H1 (cell line): Measurements from ENCODE around the gene GJC3. TPM values are rescaled to one million over a fixed set of nuclear protein-coding genes. Genes with fewer than 3 reads are reported as not detected.

ENCODE experiments used
- CTCF ChIA-PET: fragments of 300-600 bp; sonication (Branson Sonifier 250); formaldehyde crosslinking; loops from one replicate; lab custom pipeline; 2021; ENCODE audit not compliant: partially characterized antibody; lab: Charles Lee
- POLR2A ChIA-PET: fragments of 300-600 bp; sonication (Branson Sonifier 250); formaldehyde crosslinking; loops from one replicate; lab custom pipeline; 2021; ENCODE audit warnings: inconsistent platforms; ENCODE audit not compliant: partially characterized antibody; lab: Charles Lee
- DNase-seq, 2 experiments: peaks; one replicate each; pipeline versions ENCODE4 v3.0.0 to v3.0.0-alpha.2; 2010 to 2022; ENCODE audit warnings: low spot score in 2 of 2, low read depth in 1 of 2, mixed read lengths in 1 of 2
- FAIRE-seq: peaks from 2 replicates; lab custom pipeline; 2011; peaks lifted over from hg19 to GRCh38; lab: Jason Lieb, UNC
- H2AFZ ChIP-seq: 2 replicates; pipeline ENCODE4 v1.8.1; 2012; ENCODE audit warnings: low read length, inconsistent platforms
- H2AK5ac ChIP-seq: 2 replicates; pipeline ENCODE4 v1.6.1; 2013; ENCODE audit warnings: low read depth, low read length
- H2BK120ac ChIP-seq: replicated peaks from 2 replicates; pipeline ENCODE3; 2013; ENCODE audit warnings: low read depth, low read length, inconsistent platforms
- H2BK12ac ChIP-seq: 2 replicates; pipeline ENCODE4 v1.6.1; 2013; ENCODE audit warnings: low read depth, low read length
- H2BK15ac ChIP-seq: 2 replicates; pipeline ENCODE4 v1.6.1; 2013; ENCODE audit warnings: low read length
- H2BK20ac ChIP-seq: 2 replicates; pipeline ENCODE4 v1.6.1; 2013; ENCODE audit warnings: low read length
- H2BK5ac ChIP-seq: 2 replicates; pipeline ENCODE4 v1.6.1; 2013; ENCODE audit warnings: low read depth, low read length
- H3K14ac ChIP-seq: 2 replicates; pipeline ENCODE4 v1.6.1; 2013; ENCODE audit warnings: inconsistent platforms; ENCODE audit not compliant: insufficient read length
- H3K18ac ChIP-seq: 2 replicates; pipeline ENCODE4 v1.6.1; 2013; ENCODE audit warnings: low read length; ENCODE audit errors: extremely low read depth
- H3K23ac ChIP-seq: 2 replicates; pipeline ENCODE4 v1.6.1; 2013; ENCODE audit warnings: inconsistent platforms; ENCODE audit not compliant: insufficient read length
- H3K23me2 ChIP-seq: 2 replicates; pipeline ENCODE4 v1.6.1; 2013; ENCODE audit warnings: low read depth, low read length
- H3K27ac ChIP-seq: 2 replicates; pipeline ENCODE4 v1.6.1; 2011; ENCODE audit warnings: low read depth, low read length, inconsistent platforms
- H3K27me3 ChIP-seq, 4 experiments: replicated peaks in 1 of 4; 1 replicate in 1 of 4; 2 replicates in 3 of 4; pipeline versions ENCODE4 v1.6.1 to v1.8.1; 2011 to 2013; ENCODE audit warnings: low read length in 3 of 4, mild to moderate bottlenecking in 3 of 4, inconsistent platforms in 2 of 4, mixed read lengths in 2 of 4, moderate library complexity in 1 of 4; ENCODE audit not compliant: control insufficient read depth in 3 of 4, insufficient read depth in 3 of 4; ENCODE audit errors: extremely low read depth in 1 of 4
- H3K36me3 ChIP-seq, 4 experiments: 2 replicates each; pipeline versions ENCODE4 v1.6.1 to v1.8.1; 2011 to 2013; ENCODE audit warnings: mild to moderate bottlenecking in 4 of 4, low read length in 3 of 4, moderate library complexity in 2 of 4, control low read depth in 1 of 4, inconsistent platforms in 1 of 4; ENCODE audit not compliant: insufficient read depth in 4 of 4, control insufficient read depth in 2 of 4
- H3K4ac ChIP-seq: replicated peaks from 2 replicates; pipeline ENCODE3; 2013; ENCODE audit warnings: low read length, low read depth, mixed read lengths, inconsistent platforms; ENCODE audit not compliant: insufficient read length
- H3K4me1 ChIP-seq, 4 experiments: replicated peaks in 1 of 4; 1 replicate in 1 of 4; 2 replicates in 3 of 4; pipeline versions ENCODE4 v1.6.1 to v1.8.1; 2011 to 2013; ENCODE audit warnings: low read length in 3 of 4, inconsistent platforms in 2 of 4, mixed read lengths in 1 of 4; ENCODE audit not compliant: insufficient read depth in 4 of 4, control insufficient read depth in 3 of 4
- H3K4me2 ChIP-seq, 2 experiments: 2 replicates each; pipeline versions ENCODE4 v1.6.1 to v1.8.1; 2011 to 2013; ENCODE audit warnings: low read depth in 2 of 2, low read length in 2 of 2, control low read depth in 1 of 2, inconsistent platforms in 1 of 2, mild to moderate bottlenecking in 1 of 2; ENCODE audit not compliant: insufficient read depth in 1 of 2
- H3K4me3 ChIP-seq, 4 experiments: fragments of 200-600, 300-600 bp in 1 of 4; sonication (generic), shearing (Covaris generic), sonication (Bioruptor Twin) in 1 of 4; 2 replicates each; pipeline versions ENCODE4 v1.5.1 to v1.8.1; 2011 to 2016; ENCODE audit warnings: low read length in 4 of 4, low read depth in 3 of 4, control low read depth in 2 of 4, inconsistent platforms in 2 of 4, mild to moderate bottlenecking in 2 of 4, mixed read lengths in 1 of 4, moderate library complexity in 1 of 4; ENCODE audit not compliant: insufficient read depth in 2 of 4; ENCODE audit errors: extremely low read depth in 1 of 4
- H3K56ac ChIP-seq: replicated peaks from 2 replicates; pipeline ENCODE3; 2013; ENCODE audit warnings: low read depth, mild to moderate bottlenecking, mixed read lengths, low read length, inconsistent platforms; ENCODE audit not compliant: insufficient read length
- H3K79me1 ChIP-seq: 2 replicates; pipeline ENCODE4 v1.6.1; 2013; ENCODE audit warnings: low read depth, low read length, control low read depth
- H3K79me2 ChIP-seq, 2 experiments: 2 replicates each; pipeline versions ENCODE4 v1.6.1 to v1.8.1; 2012 to 2013; ENCODE audit warnings: low read length in 2 of 2, mild to moderate bottlenecking in 2 of 2, inconsistent platforms in 1 of 2; ENCODE audit not compliant: insufficient read depth in 2 of 2, control insufficient read depth in 1 of 2
- H3K9ac ChIP-seq, 4 experiments: replicated peaks in 1 of 4; 1 replicate in 1 of 4; 2 replicates in 3 of 4; pipeline versions ENCODE4 v1.6.1 to v1.8.1; 2011 to 2013; ENCODE audit warnings: low read depth in 3 of 4, low read length in 3 of 4, control low read depth in 2 of 4, mild to moderate bottlenecking in 2 of 4, moderate library complexity in 2 of 4, inconsistent platforms in 1 of 4; ENCODE audit errors: extremely low read depth in 1 of 4
- H3K9me3 ChIP-seq, 2 experiments: 2 replicates each; pipeline versions ENCODE4 v1.6.1 to v1.8.1; 2012 to 2013; ENCODE audit warnings: mild to moderate bottlenecking in 2 of 2, moderate library complexity in 2 of 2, control low read depth in 1 of 2, inconsistent platforms in 1 of 2, low read depth in 1 of 2, low read length in 1 of 2, mixed read lengths in 1 of 2; ENCODE audit not compliant: insufficient read depth in 2 of 2
- H4K20me1 ChIP-seq, 2 experiments: replicated peaks in 1 of 2; 2 replicates each; pipeline versions ENCODE3 to v1.8.1; 2011 to 2013; ENCODE audit warnings: inconsistent platforms in 2 of 2, low read length in 2 of 2, mild to moderate bottlenecking in 1 of 2; ENCODE audit not compliant: insufficient read depth in 2 of 2, control insufficient read depth in 1 of 2
- H4K5ac ChIP-seq: 2 replicates; pipeline ENCODE4 v1.6.1; 2013; ENCODE audit warnings: low read length, low read depth, mixed read lengths, inconsistent platforms; ENCODE audit not compliant: insufficient read length
- H4K8ac ChIP-seq: 2 replicates; pipeline ENCODE4 v1.8.0; 2013; ENCODE audit warnings: mild to moderate bottlenecking, moderate library complexity, low read length, inconsistent platforms; ENCODE audit not compliant: insufficient read depth; ENCODE audit errors: extremely low read depth
- H4K91ac ChIP-seq: replicated peaks from 2 replicates; pipeline ENCODE3; 2013; ENCODE audit warnings: low read length, mixed read lengths, inconsistent platforms; ENCODE audit not compliant: insufficient read length
- ASH2L ChIP-seq: fragments of 200-600, 300-600 bp; sonication (generic); IDR thresholded peaks from one replicate; pipeline ENCODE4 v1.7.1; 2017; ENCODE audit warnings: low read length
- ATF2 ChIP-seq: IDR thresholded peaks from 2 replicates; pipeline ENCODE4 v1.6.1; 2012; ENCODE audit warnings: low read length, inconsistent platforms
- BCL11A ChIP-seq, 2 experiments: IDR thresholded peaks; one replicate each; pipeline ENCODE4 v1.6.1; 2011; ENCODE audit warnings: low read depth in 2 of 2, low read length in 2 of 2, mild to moderate bottlenecking in 2 of 2
- CBX5 ChIP-seq: fragments of 300-800, 300-1000 bp; sonication (generic); IDR thresholded peaks from 2 replicates; pipeline ENCODE4 v1.7.1; 2016; ENCODE audit warnings: antibody characterized with exemption, low read length, low read depth
- CTBP2 ChIP-seq: IDR thresholded peaks from 2 replicates; pipeline ENCODE4 v1.7.0; 2011; ENCODE audit warnings: borderline replicate concordance, mild to moderate bottlenecking, moderate library complexity, mixed read lengths, low read length; ENCODE audit not compliant: insufficient read depth, insufficient read length
- EGR1 ChIP-seq: IDR thresholded peaks from 2 replicates; pipeline ENCODE4 v1.6.1; 2011; ENCODE audit warnings: low read depth, low read length, borderline replicate concordance
- JUN ChIP-seq: IDR thresholded peaks from 2 replicates; pipeline ENCODE4 v1.6.1; 2011; ENCODE audit warnings: low read depth, mild to moderate bottlenecking, improper control_type of control experiment, low read length
- POLR2AphosphoS5 ChIP-seq: IDR thresholded peaks from 2 replicates; pipeline ENCODE4 v1.6.1; 2011; ENCODE audit warnings: low read depth, low read length
- RAD21 ChIP-seq, 2 experiments: IDR thresholded peaks in 1 of 2; conservative IDR thresholded peaks in 1 of 2; 2 replicates each; pipeline ENCODE4 v1.6.1; 2011; ENCODE audit warnings: low read depth in 2 of 2, low read length in 2 of 2, improper control_type of control experiment in 1 of 2, inconsistent platforms in 1 of 2, mild to moderate bottlenecking in 1 of 2, moderate library complexity in 1 of 2
- SAP30 ChIP-seq: fragments of 300-600 bp; sonication (generic); IDR thresholded peaks from 2 replicates; pipeline ENCODE4 v1.7.1; 2012; ENCODE audit warnings: low read length, moderate library complexity, mild to moderate bottlenecking, inconsistent platforms; ENCODE audit not compliant: insufficient read depth, insufficient replicate concordance
- SP1 ChIP-seq: IDR thresholded peaks from 2 replicates; pipeline ENCODE4 v1.6.1; 2011; ENCODE audit warnings: low read depth, low read length
- SUZ12 ChIP-seq: fragments of 200-600 bp; sonication (generic); IDR thresholded peaks from 2 replicates; pipeline ENCODE4 v1.6.1; 2012; ENCODE audit warnings: mild to moderate bottlenecking, inconsistent platforms, low read length, moderate library complexity, mixed read lengths
- TAF1 ChIP-seq: IDR thresholded peaks from 2 replicates; pipeline ENCODE4 v1.6.1; 2011; ENCODE audit warnings: mild to moderate bottlenecking, low read depth, low read length
- WGBS, 2 experiments: shearing (Covaris generic) in 1 of 2; methylation state at CpG; one replicate each; pipeline versions ENCODE4 v1.1.6 to v1.1.7; 2013 to 2015; ENCODE audit warnings: low lambda C conversion rate in 2 of 2, mixed read lengths in 2 of 2, inconsistent platforms in 1 of 2, low coverage in 1 of 2, missing lambda C conversion rate in 1 of 2; ENCODE audit not compliant: insufficient replicate concordance in 2 of 2, insufficient coverage in 1 of 2, insufficient read length in 1 of 2; ENCODE audit errors: extremely low coverage in 1 of 2, missing lambda C conversion rate in 1 of 2; 5-methylcytosine and 5-hydroxymethylcytosine counted together
- polyA plus RNA-seq, 7 experiments: library from polyadenylated mRNA; depleted of rRNA in 3 of 7; stranded (reverse) in 5 of 7; unstranded in 2 of 7; fragments of >200 nt in 5 of 7; fragments of 200-250 nt in 2 of 7; gene quantifications; 1 replicate in 5 of 7; 2 replicates in 1 of 7; 4 replicates in 1 of 7; pipeline versions ENCODE4 v1.2.1 to v1.2.3, GENCODE V29; 2011 to 2013; ENCODE audit warnings: missing spikeins in 2 of 7, mixed read lengths in 2 of 7
- total RNA-seq: library from RNA; stranded (reverse); fragmentation: NEBNext Ultra II Directional; extraction: Animal tissue kit (Norgen Biotek cat#: 25700); gene quantifications from 2 replicates; pipeline ENCODE4 v1.2.1, GENCODE V29; 2021

The GJC3 gene
- total and polyA plus RNA-seq, 2 of the 8 experiments (the other 6 are each of a cell fraction or from before 2014, with no cell fraction given) = 2.7 to 3.0 TPM

- Histone ChIP-seq H3K79me2 (no peaks in the 10 kb centered on the region), H3K4me1 (peaks cover 0 to 4% (median under 1%) of the 10 kb centered on the region in 4 experiments; a peak in 1 of 7 replicates), H4K20me1 (no peaks in the 10 kb centered on the region), H2AFZ (no peak overlapping the region), H2BK12ac (no peak overlapping the region), H2BK20ac (no peak overlapping the region), H3K4me3 (no peak overlapping the region), H3K9ac (no peak overlapping the region), H4K8ac (no peak overlapping the region), H3K14ac (no peak overlapping the region), H3K4me2 (no peak overlapping the region), H2BK15ac (no peak overlapping the region), H3K56ac (no peak overlapping the region), H3K23ac (no peak overlapping the region), H4K91ac (no peak overlapping the region), H3K79me1 (no peaks in the 10 kb centered on the region), H3K36me3 (no peaks in the 10 kb centered on the region), H3K27ac (no peak overlapping the region), H3K9me3 (no peaks in the 10 kb centered on the region), H2BK5ac (no peak overlapping the region), H2AK5ac (no peak overlapping the region), H4K5ac (no peak overlapping the region), H2BK120ac (no peak overlapping the region), H3K27me3 (no peaks in the 10 kb centered on the region), H3K4ac (no peak overlapping the region), H3K18ac (no peak overlapping the region), H3K23me2 (no peaks in the 10 kb centered on the region)
- FAIRE-seq (no peak), DNase-seq (no peak)
- ChIA-PET CTCF (interaction anchor here (7.6 kb wide), 1 partner anchor 16 kb away, joined by 97 read pairs; no protein-coding TSS in a partner anchor), POLR2A (no interaction called here)
- 67% methylated on average over 1 of the region's 1 CpG; no CpG with 5 or more reads in 1 of the 2 experiments for WGBS, 2 experiments
- no peak for TF ChIP-seq SAP30
- no peak for TF ChIP-seq SUZ12
- TF ChIP-seq ATF2 = no peak
- no peak for TF ChIP-seq RAD21 (IDR thresholded peaks at IDR 0.05 in 1 of 2, conservative IDR thresholded peaks at IDR 0.05 in 1 of 2; ENCODE audit: low read depth in 2 of 2, low read length in 2 of 2)
- no peak for TF ChIP-seq SP1
- TF ChIP-seq BCL11A (IDR thresholded peaks at IDR 0.05; ENCODE audit: low read depth in 2 of 2, low read length in 2 of 2) = no peak
- no peak for TF ChIP-seq EGR1
- TF ChIP-seq CTBP2 = no peak
- no peak for TF ChIP-seq ASH2L
- TF ChIP-seq JUN = no peak
- TF ChIP-seq TAF1 = no peak
- TF ChIP-seq CBX5 = no peak
- TF ChIP-seq POLR2AphosphoS5 = no peak
Observed at GRCh38 chr7:99974681-99975080, 45.3 kb upstream of the GJC3 start.
